AG10803 (cell line): Measurements from ENCODE around the gene MDGA2.

ENCODE experiments used
- DNase-seq: peaks from one replicate; pipeline ENCODE4 v3.0.0; 2010; ENCODE audit warnings: low read depth
- H3K4me3 ChIP-seq: 2 replicates; pipeline ENCODE4 v1.5.1; 2011; ENCODE audit warnings: mild to moderate bottlenecking, low read length, control low read depth
- TF ChIP-seq, protein P1 (sequence below): conservative IDR thresholded peaks from 2 replicates; pipeline ENCODE4 v1.5.1; 2011; ENCODE audit warnings: mild to moderate bottlenecking, low read length, control low read depth, inconsistent platforms

MDGA2 gene

DNA sequence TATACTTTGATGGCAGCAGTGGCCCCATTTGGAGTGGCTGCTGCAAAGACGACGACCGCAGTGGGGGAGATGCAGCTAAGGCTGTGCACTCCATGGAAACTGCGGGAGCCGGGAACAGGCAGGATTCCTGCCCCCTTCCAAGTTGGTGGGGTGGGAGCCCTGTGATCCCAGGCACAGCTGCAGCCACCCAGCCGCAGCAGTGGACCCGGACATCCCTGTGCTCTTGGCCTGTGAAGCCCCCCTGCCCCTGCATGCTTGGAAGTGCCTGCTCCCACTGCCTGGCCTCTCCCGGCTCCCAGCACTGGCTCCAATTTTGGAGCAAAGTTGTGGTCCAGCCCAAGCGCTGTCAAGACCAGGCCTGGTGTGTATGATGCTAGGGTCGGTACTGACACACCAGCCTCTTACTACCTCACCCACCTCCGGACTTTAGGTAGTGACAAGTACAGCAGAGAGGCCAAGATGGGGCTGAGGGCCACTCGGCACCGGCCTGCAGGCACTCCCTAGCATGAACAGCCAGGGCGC lies 521.1 kb downstream of the MDGA2 start:
- TF ChIP-seq, protein P1, sequence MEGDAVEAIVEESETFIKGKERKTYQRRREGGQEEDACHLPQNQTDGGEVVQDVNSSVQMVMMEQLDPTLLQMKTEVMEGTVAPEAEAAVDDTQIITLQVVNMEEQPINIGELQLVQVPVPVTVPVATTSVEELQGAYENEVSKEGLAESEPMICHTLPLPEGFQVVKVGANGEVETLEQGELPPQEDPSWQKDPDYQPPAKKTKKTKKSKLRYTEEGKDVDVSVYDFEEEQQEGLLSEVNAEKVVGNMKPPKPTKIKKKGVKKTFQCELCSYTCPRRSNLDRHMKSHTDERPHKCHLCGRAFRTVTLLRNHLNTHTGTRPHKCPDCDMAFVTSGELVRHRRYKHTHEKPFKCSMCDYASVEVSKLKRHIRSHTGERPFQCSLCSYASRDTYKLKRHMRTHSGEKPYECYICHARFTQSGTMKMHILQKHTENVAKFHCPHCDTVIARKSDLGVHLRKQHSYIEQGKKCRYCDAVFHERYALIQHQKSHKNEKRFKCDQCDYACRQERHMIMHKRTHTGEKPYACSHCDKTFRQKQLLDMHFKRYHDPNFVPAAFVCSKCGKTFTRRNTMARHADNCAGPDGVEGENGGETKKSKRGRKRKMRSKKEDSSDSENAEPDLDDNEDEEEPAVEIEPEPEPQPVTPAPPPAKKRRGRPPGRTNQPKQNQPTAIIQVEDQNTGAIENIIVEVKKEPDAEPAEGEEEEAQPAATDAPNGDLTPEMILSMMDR = no peak
- no peak for DNase-seq
- no peak overlapping the region for H3K4me3 ChIP-seq

DNA sequence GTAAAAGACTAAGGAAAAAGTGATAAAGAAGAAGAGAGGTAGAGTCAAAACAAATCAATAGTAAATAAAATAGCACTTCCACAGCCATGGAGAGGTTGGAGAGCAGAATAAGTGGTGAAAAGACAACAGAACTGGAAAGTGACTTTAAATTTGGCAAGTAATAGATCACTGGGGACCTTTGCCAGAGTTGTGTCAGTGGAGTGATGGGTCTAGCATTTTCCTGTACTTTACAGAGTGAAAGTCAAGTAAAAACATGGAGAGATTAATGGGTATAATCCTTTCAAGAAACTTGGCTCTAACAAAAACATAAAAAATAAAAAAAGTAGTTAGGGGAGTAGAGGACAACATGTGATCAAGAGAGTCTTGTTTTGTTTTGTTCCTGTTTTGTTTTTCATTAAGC lies 521.7 kb downstream of the MDGA2 start:
- TF ChIP-seq, protein P1 = no peak
- no peak overlapping the region for H3K4me3 ChIP-seq
- no peak for DNase-seq

DNA sequence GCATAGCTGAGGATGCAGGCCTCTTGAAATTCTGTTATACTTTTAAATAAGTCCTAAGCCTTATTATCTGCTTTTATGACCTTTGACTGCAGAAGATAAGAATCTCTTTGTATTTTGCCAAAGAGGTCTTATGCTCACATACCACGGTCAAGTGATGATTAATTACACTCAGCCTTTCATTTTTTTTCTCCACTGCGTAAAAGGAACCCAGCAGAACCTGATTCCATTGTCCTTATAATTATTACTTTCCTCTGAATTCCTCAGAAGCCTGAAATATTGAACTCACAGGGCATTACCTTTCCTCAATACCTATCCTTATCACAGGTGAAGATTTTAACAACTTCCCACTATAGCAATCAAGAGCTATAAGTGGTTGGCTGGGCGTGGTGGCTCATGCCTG lies 525.1 kb downstream of the MDGA2 start:
- no peak overlapping the region for H3K4me3 ChIP-seq
- no peak for DNase-seq
- TF ChIP-seq, protein P1 = no peak

DNA sequence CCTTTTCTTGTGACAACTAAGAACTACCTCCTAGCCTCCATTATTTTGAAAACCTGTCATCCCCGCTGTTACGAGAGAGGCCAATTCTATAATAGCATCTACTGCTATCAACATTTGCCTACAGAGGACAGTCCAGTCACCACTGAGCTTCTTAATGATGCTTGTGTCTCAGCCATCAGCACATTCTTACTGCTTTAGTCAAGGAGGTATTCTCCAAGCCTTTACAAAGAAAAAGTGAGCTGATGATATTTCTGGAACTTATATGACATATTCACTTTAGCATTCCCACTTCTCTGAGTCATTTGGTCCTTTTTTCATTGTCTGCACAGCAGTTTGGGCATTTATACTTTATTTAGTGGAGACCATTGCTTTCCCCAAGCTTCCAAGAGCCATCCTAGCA lies 526.1 kb downstream of the MDGA2 start:
- no peak for DNase-seq
- TF ChIP-seq, protein P1 = no peak
- H3K4me3 ChIP-seq = no peak overlapping the region

DNA sequence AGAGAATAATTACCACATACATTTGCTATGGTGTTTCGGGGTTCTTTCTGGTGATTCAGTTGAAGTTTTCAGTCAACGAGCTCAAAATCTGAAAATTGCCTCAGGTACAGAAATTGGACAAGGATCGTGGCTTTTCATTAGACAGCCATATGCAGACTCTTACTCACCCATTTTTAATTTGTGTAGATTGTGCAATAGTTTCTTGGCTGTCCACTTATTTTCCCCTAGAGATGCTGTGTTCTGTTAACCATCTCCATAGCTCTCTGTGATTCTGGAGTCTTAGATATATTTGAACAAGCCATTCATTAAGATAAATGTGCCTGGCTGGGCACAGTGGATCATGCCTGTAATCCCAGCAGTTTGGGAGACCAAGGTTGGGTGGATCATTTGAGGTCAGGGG lies 526.7 kb downstream of the MDGA2 start:
- no peak overlapping the region for H3K4me3 ChIP-seq
- no peak for DNase-seq
- TF ChIP-seq, protein P1 = no peak

DNA sequence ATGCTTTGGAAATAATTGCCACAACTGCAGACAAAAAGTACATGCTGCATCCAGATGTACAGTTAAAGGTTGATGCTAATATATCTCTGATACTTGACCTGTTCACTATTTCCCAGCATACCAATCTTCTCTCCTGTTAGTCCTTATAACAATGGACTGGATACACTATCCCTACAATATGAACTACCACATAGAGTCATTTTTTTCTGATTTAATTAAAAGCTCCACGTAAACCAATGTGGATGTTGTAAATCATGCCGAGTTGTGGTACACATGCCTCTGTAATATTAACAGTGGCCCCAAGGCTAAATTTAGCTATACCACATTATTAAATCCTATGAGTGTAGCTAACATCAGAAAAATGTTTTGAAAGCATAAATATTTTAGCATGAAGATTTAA lies 554.8 kb downstream of the MDGA2 start:
- H3K4me3 ChIP-seq = no peak overlapping the region
- TF ChIP-seq, protein P1 = no peak
- DNase-seq = no peak

DNA sequence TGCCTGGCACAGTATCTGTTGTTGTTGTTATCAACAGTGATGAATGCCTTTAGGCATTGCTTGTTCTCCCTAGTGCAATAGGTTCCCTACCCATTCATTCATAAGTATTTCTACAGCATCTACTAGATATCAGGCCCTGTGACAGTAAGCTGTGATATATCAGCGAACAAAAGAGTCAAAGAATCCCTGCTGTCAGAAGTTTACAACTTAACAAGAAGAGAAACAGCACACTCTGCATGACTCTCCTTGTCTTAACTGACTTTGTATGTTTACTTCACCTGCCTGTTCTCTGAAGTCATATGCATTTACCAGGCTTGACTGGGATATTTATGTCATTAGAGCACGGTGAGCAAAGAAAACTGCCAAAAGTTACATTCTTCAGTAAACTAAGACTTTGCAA lies 571.6 kb downstream of the MDGA2 start:
- DNase-seq = no peak
- no peak overlapping the region for H3K4me3 ChIP-seq
- TF ChIP-seq, protein P1 = no peak
